Measurements from ENCODE around the gene CCDC83. TPM values are rescaled to one million over a fixed set of nuclear protein-coding genes. Genes with fewer than 3 reads are reported as not detected.

CCDC83 gene
- not detected in 2 replicates for total RNA-seq (2014; rRNA removed; shearing (Covaris generic))
- polyA plus RNA-seq (2016; fragmentation: Nextera tagmentation; extraction: Ambion mirVana) = not detected in 2 replicates
- long read RNA-seq = 0 reads

DNA sequence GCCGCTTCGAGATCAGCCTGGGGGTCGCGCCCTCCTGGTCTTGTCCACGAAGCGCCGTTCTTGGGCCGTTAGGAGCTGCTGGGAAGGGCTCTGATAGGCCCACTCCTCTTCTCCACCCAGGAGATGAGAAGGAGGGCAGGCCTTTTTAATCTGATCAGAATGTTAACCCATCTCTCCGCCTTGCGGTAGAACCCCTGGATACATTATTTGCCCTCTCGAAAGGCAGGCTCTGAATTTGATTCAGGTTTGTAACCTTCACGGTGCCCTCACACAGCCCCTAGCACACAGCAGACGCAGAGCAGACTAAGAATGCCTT lies at the start of gene CCDC83:
CCDC83 (plus strand) TSS at position 43 of the 316 bp plus-strand sequence. CDS start 9,741 bp downstream, outside the sequence.
- H3K27me3 Mint-ChIP-seq (ENCODE audit: insufficient read depth, low read depth, poor library complexity) = peaks cover 8% of the 10 kb centered on the region
- ATAC-seq = peak; percentile 61

DNA sequence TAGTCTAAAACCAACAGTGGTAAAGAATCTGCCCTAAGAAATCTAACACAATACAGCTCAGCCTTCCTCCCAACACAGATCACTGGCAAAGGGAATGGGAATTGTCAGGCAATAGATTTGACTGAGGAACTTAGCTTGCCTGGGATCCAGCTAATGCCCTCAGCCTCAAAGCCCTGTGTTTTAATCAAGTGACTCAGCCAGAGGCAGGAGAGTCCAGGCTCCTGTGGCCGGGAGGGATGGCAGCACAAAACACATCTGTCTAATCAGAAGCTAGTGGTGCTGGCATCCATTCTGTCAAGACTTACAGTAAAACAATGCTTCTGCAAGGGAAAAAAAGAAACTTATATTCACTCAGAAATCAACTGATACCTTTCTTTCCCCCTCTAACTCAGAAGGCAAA lies 49.8 kb upstream of the CCDC83 start:
- no peak for ATAC-seq
- no peak for TF ChIP-seq EZH2phosphoT487 (IDR thresholded peaks at IDR 0.05; ENCODE audit: unreplicated experiment)
- no peak for TF ChIP-seq NANOG (IDR thresholded peaks at IDR 0.05; ENCODE audit: borderline replicate concordance)
- no peak for TF ChIP-seq CREB1 (CRISPR knock-in tag; IDR thresholded peaks at IDR 0.05; ENCODE audit: low read depth)
- TF ChIP-seq, protein P1, sequence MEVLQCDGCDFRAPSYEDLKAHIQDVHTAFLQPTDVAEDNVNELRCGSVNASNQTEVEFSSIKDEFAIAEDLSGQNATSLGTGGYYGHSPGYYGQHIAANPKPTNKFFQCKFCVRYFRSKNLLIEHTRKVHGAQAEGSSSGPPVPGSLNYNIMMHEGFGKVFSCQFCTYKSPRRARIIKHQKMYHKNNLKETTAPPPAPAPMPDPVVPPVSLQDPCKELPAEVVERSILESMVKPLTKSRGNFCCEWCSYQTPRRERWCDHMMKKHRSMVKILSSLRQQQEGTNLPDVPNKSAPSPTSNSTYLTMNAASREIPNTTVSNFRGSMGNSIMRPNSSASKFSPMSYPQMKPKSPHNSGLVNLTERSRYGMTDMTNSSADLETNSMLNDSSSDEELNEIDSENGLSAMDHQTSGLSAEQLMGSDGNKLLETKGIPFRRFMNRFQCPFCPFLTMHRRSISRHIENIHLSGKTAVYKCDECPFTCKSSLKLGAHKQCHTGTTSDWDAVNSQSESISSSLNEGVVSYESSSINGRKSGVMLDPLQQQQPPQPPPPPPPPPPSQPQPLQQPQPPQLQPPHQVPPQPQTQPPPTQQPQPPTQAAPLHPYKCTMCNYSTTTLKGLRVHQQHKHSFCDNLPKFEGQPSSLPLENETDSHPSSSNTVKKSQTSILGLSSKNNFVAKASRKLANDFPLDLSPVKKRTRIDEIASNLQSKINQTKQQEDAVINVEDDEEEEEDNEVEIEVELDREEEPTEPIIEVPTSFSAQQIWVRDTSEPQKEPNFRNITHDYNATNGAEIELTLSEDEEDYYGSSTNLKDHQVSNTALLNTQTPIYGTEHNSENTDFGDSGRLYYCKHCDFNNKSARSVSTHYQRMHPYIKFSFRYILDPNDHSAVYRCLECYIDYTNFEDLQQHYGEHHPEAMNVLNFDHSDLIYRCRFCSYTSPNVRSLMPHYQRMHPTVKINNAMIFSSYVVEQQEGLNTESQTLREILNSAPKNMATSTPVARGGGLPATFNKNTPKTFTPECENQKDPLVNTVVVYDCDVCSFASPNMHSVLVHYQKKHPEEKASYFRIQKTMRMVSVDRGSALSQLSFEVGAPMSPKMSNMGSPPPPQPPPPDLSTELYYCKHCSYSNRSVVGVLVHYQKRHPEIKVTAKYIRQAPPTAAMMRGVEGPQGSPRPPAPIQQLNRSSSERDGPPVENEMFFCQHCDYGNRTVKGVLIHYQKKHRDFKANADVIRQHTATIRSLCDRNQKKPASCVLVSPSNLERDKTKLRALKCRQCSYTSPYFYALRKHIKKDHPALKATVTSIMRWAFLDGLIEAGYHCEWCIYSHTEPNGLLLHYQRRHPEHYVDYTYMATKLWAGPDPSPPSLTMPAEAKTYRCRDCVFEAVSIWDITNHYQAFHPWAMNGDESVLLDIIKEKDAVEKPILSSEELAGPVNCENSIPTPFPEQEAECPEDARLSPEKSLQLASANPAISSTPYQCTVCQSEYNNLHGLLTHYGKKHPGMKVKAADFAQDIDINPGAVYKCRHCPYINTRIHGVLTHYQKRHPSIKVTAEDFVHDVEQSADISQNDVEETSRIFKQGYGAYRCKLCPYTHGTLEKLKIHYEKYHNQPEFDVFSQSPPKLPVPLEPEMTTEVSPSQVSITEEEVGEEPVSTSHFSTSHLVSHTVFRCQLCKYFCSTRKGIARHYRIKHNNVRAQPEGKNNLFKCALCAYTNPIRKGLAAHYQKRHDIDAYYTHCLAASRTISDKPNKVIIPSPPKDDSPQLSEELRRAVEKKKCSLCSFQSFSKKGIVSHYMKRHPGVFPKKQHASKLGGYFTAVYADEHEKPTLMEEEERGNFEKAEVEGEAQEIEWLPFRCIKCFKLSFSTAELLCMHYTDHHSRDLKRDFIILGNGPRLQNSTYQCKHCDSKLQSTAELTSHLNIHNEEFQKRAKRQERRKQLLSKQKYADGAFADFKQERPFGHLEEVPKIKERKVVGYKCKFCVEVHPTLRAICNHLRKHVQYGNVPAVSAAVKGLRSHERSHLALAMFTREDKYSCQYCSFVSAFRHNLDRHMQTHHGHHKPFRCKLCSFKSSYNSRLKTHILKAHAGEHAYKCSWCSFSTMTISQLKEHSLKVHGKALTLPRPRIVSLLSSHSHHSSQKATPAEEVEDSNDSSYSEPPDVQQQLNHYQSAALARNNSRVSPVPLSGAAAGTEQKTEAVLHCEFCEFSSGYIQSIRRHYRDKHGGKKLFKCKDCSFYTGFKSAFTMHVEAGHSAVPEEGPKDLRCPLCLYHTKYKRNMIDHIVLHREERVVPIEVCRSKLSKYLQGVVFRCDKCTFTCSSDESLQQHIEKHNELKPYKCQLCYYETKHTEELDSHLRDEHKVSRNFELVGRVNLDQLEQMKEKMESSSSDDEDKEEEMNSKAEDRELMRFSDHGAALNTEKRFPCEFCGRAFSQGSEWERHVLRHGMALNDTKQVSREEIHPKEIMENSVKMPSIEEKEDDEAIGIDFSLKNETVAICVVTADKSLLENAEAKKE (CRISPR knock-in tag; IDR thresholded peaks at IDR 0.05) = no peak
- TF ChIP-seq, protein P2, sequence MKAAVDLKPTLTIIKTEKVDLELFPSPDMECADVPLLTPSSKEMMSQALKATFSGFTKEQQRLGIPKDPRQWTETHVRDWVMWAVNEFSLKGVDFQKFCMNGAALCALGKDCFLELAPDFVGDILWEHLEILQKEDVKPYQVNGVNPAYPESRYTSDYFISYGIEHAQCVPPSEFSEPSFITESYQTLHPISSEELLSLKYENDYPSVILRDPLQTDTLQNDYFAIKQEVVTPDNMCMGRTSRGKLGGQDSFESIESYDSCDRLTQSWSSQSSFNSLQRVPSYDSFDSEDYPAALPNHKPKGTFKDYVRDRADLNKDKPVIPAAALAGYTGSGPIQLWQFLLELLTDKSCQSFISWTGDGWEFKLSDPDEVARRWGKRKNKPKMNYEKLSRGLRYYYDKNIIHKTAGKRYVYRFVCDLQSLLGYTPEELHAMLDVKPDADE (IDR thresholded peaks at IDR 0.05) = no peak

More for the DNA sequence above, at the start of gene CCDC83:
- H3K36me3 Mint-ChIP-seq (ENCODE audit: low read depth) = peaks cover 28% of the 10 kb centered on the region
- H4K20me1 ChIP-seq (replicated peaks; ENCODE audit: insufficient read depth) = no peaks in the 10 kb centered on the region
- 0 out of 2 replicates have a peak, but pooled peaks cover 12% of the 10 kb centered on the region for H3K9me2 ChIP-seq (ENCODE audit: insufficient read depth)
- DNase-seq (ENCODE audit: low spot score) = peak; percentile 65
- H3K27me3 ChIP-seq (ENCODE audit: insufficient read depth) = no peaks in the 10 kb centered on the region
- H3K4me1 ChIP-seq (ENCODE audit: insufficient read depth) = peaks cover 9% of the 10 kb centered on the region
- H3K27ac ChIP-seq (ENCODE audit: low read depth) = no peak within 1 kb of the TSS
- peak within 1 kb of the TSS; percentile 95; the same call in 1 of the 2 replicates for H3K27ac Mint-ChIP-seq
- no peaks in the 10 kb centered on the region for H3K79me2 ChIP-seq (replicated peaks; ENCODE audit: insufficient read depth)
- peak within 1 kb of the TSS; percentile 100 for H2AFZ ChIP-seq
- H3K4me3 Mint-ChIP-seq = peak within 1 kb of the TSS; percentile 77
- H3K9me3 Mint-ChIP-seq = peaks cover 28% of the 10 kb centered on the region
- H3K4me3 ChIP-seq = peak within 1 kb of the TSS; percentile 91
- H3F3A ChIP-seq (replicated peaks; ENCODE audit: low read depth) = no peaks in the 10 kb centered on the region; the same call in 1 of the 2 replicates
- peaks cover 7% of the 10 kb centered on the region for H3K4me1 Mint-ChIP-seq
- TF ChIP-seq ZNF114 (CRISPR knock-in tag; IDR thresholded peaks at IDR 0.05) (no peak), JUNB (IDR thresholded peaks at IDR 0.05; ENCODE audit: unreplicated experiment) (no peak), CREB1 (CRISPR knock-in tag; IDR thresholded peaks at IDR 0.05; ENCODE audit: low read depth) (0 out of 2 replicates have a peak, but pooled peaks have one; percentile 0)
- TF ChIP-seq, protein P3, sequence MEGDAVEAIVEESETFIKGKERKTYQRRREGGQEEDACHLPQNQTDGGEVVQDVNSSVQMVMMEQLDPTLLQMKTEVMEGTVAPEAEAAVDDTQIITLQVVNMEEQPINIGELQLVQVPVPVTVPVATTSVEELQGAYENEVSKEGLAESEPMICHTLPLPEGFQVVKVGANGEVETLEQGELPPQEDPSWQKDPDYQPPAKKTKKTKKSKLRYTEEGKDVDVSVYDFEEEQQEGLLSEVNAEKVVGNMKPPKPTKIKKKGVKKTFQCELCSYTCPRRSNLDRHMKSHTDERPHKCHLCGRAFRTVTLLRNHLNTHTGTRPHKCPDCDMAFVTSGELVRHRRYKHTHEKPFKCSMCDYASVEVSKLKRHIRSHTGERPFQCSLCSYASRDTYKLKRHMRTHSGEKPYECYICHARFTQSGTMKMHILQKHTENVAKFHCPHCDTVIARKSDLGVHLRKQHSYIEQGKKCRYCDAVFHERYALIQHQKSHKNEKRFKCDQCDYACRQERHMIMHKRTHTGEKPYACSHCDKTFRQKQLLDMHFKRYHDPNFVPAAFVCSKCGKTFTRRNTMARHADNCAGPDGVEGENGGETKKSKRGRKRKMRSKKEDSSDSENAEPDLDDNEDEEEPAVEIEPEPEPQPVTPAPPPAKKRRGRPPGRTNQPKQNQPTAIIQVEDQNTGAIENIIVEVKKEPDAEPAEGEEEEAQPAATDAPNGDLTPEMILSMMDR (conservative IDR thresholded peaks at IDR 0.05; ENCODE audit: low read depth in 2 of 2) = 0 out of 4 replicates have a peak, but pooled peaks of 1 of the 2 experiments have one; percentile 15
- peak within 1 kb of the TSS; percentile 96 for H3K4me2 ChIP-seq
- H3K36me3 ChIP-seq (ENCODE audit: insufficient read depth) = peaks cover 5% of the 10 kb centered on the region; the same call in 1 of the 2 replicates

More for the DNA sequence above, 49.8 kb upstream of the CCDC83 start:
- H3K9me2 ChIP-seq (ENCODE audit: insufficient read depth) = no peaks in the 10 kb centered on the region
- H3K79me2 ChIP-seq (replicated peaks; ENCODE audit: insufficient read depth) = no peaks in the 10 kb centered on the region
- peaks cover 16% of the 10 kb centered on the region for H3K27me3 ChIP-seq (ENCODE audit: insufficient read depth)
- 0 out of 2 replicates have a peak, but pooled peaks cover under 1% of the 10 kb centered on the region for H3F3A ChIP-seq (replicated peaks; ENCODE audit: low read depth)
- Mint-ChIP-seq H3K27me3 (ENCODE audit: insufficient read depth, low read depth, poor library complexity) (peaks cover 8% of the 10 kb centered on the region), H3K9me3 (no peaks in the 10 kb centered on the region), H3K36me3 (ENCODE audit: low read depth) (no peaks in the 10 kb centered on the region), H3K27ac (no peak overlapping the region), H3K4me3 (no peak overlapping the region), H3K4me1 (peaks cover 14% of the 10 kb centered on the region)
- H3K4me3 ChIP-seq = no peak overlapping the region
- no peak overlapping the region for H3K27ac ChIP-seq (ENCODE audit: low read depth)
- no peak overlapping the region for H2AFZ ChIP-seq
- H3K36me3 ChIP-seq (ENCODE audit: insufficient read depth) = no peaks in the 10 kb centered on the region
- no peak for DNase-seq (ENCODE audit: low spot score)
- H3K4me1 ChIP-seq (ENCODE audit: insufficient read depth) = peaks cover 9% of the 10 kb centered on the region
- no peak overlapping the region for H3K4me2 ChIP-seq
- no peaks in the 10 kb centered on the region for H4K20me1 ChIP-seq (replicated peaks; ENCODE audit: insufficient read depth)
